Gastrocnemius medialis (tissue), 4 donors: Measurements from ENCODE around the gene TAPBP.

Experiments used
- POLR2A ChIP-seq, 2 donors: fragments of 450-650 bp; IDR thresholded peaks; one replicate each; pipeline ENCODE4 v1.6.1; 2017; ENCODE audit warnings: antibody characterized with exemption in 2 of 2, mild to moderate bottlenecking in 2 of 2, moderate library complexity in 2 of 2
- TF ChIP-seq, protein P1 (sequence below), 5 experiments: fragments of 450-650 bp in 3 of 5; fragments of 200-600 bp in 2 of 5; sonication (generic) in 2 of 5; IDR thresholded peaks in 4 of 5; conservative IDR thresholded peaks in 1 of 5; 1 replicate in 4 of 5; 2 replicates in 1 of 5; pipeline ENCODE4 v1.5.1; 2016 to 2019; ENCODE audit warnings: antibody characterized with exemption in 5 of 5, mild to moderate bottlenecking in 3 of 5, moderate library complexity in 3 of 5

DNA sequence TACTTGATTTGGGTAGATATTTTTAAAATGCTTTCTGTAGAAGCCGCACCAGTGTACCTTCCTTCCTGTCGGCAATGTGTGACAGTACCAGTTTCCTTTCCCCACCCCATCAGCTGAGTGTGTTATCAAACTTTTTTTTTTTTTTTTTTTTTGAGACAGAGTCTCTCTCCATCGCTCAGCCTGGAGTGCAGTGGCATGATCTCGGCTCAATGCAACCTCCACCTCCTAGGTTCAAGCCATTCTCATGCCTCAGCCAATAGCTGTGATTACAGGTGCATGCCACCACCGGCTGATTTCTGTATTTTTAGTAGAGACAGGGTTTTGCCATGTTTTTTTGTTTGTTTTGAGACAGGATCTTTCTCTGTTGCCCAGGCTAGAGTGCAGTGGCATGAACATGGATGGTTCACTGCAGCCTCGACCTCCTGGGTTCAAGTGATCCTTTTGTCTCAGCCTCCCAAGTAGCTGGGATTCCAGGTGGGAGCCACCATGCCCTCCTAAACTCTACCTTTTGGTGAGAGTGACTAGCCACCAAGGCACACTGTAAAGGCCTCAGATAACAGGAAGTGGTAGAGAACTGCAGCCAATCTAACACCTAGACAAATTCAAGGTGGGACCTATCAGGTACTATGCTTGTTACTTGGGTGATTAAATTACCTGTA, 30.2 kb upstream of the TAPBP start:
- TF ChIP-seq POLR2A (IDR thresholded peaks at IDR 0.05) = no peak
- TF ChIP-seq, protein P1, sequence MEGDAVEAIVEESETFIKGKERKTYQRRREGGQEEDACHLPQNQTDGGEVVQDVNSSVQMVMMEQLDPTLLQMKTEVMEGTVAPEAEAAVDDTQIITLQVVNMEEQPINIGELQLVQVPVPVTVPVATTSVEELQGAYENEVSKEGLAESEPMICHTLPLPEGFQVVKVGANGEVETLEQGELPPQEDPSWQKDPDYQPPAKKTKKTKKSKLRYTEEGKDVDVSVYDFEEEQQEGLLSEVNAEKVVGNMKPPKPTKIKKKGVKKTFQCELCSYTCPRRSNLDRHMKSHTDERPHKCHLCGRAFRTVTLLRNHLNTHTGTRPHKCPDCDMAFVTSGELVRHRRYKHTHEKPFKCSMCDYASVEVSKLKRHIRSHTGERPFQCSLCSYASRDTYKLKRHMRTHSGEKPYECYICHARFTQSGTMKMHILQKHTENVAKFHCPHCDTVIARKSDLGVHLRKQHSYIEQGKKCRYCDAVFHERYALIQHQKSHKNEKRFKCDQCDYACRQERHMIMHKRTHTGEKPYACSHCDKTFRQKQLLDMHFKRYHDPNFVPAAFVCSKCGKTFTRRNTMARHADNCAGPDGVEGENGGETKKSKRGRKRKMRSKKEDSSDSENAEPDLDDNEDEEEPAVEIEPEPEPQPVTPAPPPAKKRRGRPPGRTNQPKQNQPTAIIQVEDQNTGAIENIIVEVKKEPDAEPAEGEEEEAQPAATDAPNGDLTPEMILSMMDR (IDR thresholded peaks at IDR 0.05 in 4 of 5, conservative IDR thresholded peaks at IDR 0.05 in 1 of 5) = no peak
